Measurements from ENCODE around the gene NHS. TPM values are rescaled to one million over a fixed set of nuclear protein-coding genes. Genes with fewer than 3 reads are reported as not detected.

Gene NHS
- total and polyA plus RNA-seq, 3 donors from 2014 or later, result 4.8 to 25.7 (median 21.8) TPM

DNA sequence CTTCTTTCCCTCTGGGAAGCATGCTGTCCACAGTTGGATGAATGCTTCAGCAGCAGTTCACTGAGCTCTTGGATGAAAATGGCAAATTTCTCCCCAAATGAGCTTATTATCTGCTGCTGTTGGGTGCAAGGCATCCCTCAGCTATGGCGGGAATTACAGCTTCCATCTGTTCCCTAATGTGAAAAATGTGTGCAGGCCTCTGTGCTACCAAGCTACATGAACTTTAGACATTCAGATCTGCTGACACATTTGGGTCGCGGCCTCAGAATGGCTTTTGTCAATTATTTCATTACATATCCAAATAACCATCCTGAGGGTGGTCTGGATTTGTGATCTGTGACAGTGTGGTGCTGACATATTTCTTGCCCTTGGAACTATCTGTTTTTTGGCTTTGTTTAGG is 242.8 kb downstream of the NHS start:
- intact Hi-C loops (cut with DNase I; ENCODE audit: low total_unique reads), result no loop called here
- no peak overlapping the region for H3K4me3 ChIP-seq
- TF ChIP-seq, protein P1, sequence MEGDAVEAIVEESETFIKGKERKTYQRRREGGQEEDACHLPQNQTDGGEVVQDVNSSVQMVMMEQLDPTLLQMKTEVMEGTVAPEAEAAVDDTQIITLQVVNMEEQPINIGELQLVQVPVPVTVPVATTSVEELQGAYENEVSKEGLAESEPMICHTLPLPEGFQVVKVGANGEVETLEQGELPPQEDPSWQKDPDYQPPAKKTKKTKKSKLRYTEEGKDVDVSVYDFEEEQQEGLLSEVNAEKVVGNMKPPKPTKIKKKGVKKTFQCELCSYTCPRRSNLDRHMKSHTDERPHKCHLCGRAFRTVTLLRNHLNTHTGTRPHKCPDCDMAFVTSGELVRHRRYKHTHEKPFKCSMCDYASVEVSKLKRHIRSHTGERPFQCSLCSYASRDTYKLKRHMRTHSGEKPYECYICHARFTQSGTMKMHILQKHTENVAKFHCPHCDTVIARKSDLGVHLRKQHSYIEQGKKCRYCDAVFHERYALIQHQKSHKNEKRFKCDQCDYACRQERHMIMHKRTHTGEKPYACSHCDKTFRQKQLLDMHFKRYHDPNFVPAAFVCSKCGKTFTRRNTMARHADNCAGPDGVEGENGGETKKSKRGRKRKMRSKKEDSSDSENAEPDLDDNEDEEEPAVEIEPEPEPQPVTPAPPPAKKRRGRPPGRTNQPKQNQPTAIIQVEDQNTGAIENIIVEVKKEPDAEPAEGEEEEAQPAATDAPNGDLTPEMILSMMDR (IDR thresholded peaks at IDR 0.05), result no peak
- no peak for TF ChIP-seq POLR2A (IDR thresholded peaks at IDR 0.05)
- no peaks in the 10 kb centered on the region for H3K36me3 ChIP-seq (ENCODE audit: low read depth, missing control alignments)
- H3K9me3 ChIP-seq, result no peaks in the 10 kb centered on the region
- H3K4me1 ChIP-seq, result peaks cover 5% of the 10 kb centered on the region
- WGBS, 2 donors, result 62 to 90% methylated on average over 3 of the region's 3 CpGs
- H3K27ac ChIP-seq, result no peak overlapping the region
- no peaks in the 10 kb centered on the region for H3K27me3 ChIP-seq
- no peak for DNase-seq

DNA sequence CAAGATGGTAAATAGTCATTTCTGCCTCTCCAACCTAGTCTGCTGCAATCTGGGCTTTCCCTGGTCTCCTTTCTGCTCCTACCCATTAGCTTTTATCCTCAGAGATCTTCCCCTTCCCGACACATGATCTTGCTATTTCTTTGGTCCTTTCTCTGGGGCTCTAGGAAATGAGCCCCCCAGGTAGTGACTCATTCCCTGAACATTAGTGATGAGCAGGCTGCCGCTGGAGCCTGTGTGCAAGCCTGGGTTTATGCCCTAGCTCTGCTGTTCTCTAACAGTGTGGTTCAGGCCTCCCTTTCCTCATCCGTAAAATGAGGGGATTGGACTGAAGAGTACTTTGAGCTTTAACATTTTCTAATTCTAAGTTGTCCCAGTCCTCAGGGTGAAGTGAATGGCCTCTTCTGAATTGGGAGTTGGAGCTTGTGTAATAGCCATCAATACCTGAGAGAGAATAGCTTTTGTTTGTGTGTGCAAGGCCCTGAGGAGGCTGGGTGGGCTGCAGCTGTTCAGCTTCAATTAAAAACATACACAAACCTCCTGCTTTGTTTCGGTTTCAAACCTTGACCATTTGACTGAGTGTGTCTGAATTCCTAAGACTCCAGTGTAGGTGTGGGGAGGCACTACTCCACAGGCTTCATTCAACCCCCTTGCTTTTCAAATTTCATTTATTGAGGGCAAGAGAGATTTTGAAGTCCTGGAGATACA is 246.7 kb downstream of the NHS start:
- TF ChIP-seq, protein P1 (IDR thresholded peaks at IDR 0.05), result no peak
- no peak for TF ChIP-seq POLR2A (IDR thresholded peaks at IDR 0.05)
- intact Hi-C loops (cut with DNase I; ENCODE audit: low total_unique reads), result no loop called here

DNA sequence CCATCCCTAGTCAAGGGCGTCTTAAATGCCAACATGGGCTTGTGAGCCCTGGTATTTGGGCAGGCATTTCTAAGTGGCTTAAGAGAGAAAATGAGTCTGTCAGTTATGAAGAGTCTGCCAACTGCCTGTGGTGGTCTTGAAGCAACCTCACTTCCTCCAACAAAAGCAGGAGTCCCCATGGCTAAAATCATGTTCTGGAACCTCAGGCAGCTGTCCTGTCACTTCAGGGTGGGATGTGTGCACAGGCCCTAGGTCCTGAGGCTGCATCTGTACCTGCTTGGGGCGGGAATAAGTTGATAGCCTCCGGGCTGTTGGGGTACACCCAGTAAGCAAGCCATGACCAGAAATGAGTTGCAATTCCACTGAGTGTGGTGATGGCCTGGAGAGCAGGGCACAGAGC is 247.3 kb downstream of the NHS start:
- Histone ChIP-seq H3K27ac (no peak overlapping the region), H3K27me3 (no peaks in the 10 kb centered on the region), H3K36me3 (ENCODE audit: low read depth, missing control alignments) (no peaks in the 10 kb centered on the region), H3K9me3 (no peaks in the 10 kb centered on the region), H3K4me1 (no peaks in the 10 kb centered on the region), H3K4me3 (no peak overlapping the region)
- TF ChIP-seq, protein P1 (IDR thresholded peaks at IDR 0.05), result no peak
- TF ChIP-seq POLR2A (IDR thresholded peaks at IDR 0.05), result no peak
- WGBS, 2 donors, result 85 to 100% methylated on average over 2 to 3 of the region's 3 CpGs
- intact Hi-C loops (cut with DNase I; ENCODE audit: low total_unique reads), result no loop called here
- DNase-seq, result no peak

More for the DNA sequence above, 246.7 kb downstream of the NHS start:
- no peaks in the 10 kb centered on the region for H3K27me3 ChIP-seq
- no peaks in the 10 kb centered on the region for H3K36me3 ChIP-seq (ENCODE audit: low read depth, missing control alignments)
- H3K27ac ChIP-seq, result no peak overlapping the region
- DNase-seq, result no peak
- H3K9me3 ChIP-seq, result no peaks in the 10 kb centered on the region
- H3K4me1 ChIP-seq, result no peaks in the 10 kb centered on the region
- no peak overlapping the region for H3K4me3 ChIP-seq
- WGBS, 2 donors, result 85 to 97% methylated on average over 3 to 4 of the region's 4 CpGs

DNA sequence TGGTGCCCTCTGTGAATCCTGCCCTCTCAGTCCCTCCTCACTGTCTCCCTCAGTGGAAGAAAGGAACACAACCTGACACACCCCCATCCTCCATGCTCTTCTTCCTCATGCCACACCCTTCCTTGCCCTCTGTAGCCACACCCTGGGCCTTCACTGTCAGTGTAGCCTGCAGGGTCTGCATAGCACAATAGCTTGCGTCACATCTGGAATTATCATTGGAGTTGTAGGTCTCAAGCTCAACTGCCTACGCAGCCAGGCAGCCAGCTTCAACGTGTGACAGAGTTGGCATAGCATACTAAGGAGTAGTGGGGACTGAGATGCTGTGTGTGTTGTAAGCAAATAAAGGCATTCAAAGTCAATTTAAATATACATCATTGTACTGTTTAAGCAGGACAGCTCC is 248.8 kb downstream of the NHS start:
- no peak for TF ChIP-seq POLR2A (IDR thresholded peaks at IDR 0.05)
- TF ChIP-seq, protein P1 (IDR thresholded peaks at IDR 0.05), result no peak
- intact Hi-C loops (cut with DNase I; ENCODE audit: low total_unique reads), result no loop called here
- H3K27me3 ChIP-seq, result no peaks in the 10 kb centered on the region
- no peaks in the 10 kb centered on the region for H3K36me3 ChIP-seq (ENCODE audit: low read depth, missing control alignments)
- no peaks in the 10 kb centered on the region for H3K9me3 ChIP-seq
- no peak for DNase-seq
- no peak overlapping the region for H3K27ac ChIP-seq
- no peak overlapping the region for H3K4me3 ChIP-seq
- no peaks in the 10 kb centered on the region for H3K4me1 ChIP-seq
- WGBS, 2 donors, result 80 to 91% methylated on average over 1 to 3 of the region's 3 CpGs

DNA sequence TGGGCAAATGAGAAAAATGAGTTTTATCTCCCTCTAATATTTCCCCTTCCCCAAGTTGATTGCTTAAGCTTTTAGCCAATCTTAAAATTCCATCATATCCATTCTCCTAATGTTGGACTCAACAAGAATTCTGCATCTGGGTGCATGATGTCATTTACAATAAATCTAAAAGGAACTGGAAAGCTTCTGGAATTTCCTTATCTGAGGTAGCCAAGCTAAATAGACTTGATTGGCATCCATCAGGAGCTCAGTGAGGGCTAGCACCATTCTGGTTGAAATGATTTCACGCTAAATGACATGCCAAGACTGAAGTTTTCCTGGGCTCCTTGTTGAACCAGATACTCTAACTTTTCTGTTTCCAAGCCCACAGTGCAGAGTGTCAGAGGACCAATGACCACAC is 252.0 kb downstream of the NHS start:
- DNase-seq, result no peak
- intact Hi-C loops (cut with DNase I; ENCODE audit: low total_unique reads), result no loop called here
- Histone ChIP-seq H3K9me3 (no peaks in the 10 kb centered on the region), H3K4me1 (no peaks in the 10 kb centered on the region), H3K27me3 (no peaks in the 10 kb centered on the region), H3K27ac (no peak overlapping the region), H3K36me3 (ENCODE audit: low read depth, missing control alignments) (no peaks in the 10 kb centered on the region), H3K4me3 (no peak overlapping the region)
- TF ChIP-seq POLR2A (IDR thresholded peaks at IDR 0.05), result no peak
- TF ChIP-seq, protein P1 (IDR thresholded peaks at IDR 0.05), result no peak
- WGBS, 2 donors, result 95 to 100% methylated on average over 1 of the region's 1 CpG
